ENCODE results near the gene SERPINB4.

DNA sequence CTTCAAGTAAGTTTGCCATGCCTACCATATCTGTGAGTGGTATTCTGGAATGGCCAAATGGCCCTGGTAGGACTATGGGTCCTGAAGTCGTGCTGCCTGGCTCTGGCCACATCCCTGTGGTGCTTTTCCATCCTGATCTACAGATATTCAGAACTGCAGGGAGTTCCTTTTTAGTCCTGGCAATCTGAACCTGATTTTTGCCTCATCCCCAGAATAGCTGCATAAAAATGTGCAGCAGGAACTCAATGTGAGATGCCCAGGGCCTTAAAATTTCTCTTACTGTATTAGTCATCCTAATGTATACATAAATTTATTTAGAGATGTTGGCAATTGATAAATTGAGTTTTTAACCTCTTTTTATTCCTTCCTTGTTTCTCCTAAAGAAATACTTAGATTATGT is 51.6 kb downstream of the SERPINB4 start:
- TF ChIP-seq, protein P1, sequence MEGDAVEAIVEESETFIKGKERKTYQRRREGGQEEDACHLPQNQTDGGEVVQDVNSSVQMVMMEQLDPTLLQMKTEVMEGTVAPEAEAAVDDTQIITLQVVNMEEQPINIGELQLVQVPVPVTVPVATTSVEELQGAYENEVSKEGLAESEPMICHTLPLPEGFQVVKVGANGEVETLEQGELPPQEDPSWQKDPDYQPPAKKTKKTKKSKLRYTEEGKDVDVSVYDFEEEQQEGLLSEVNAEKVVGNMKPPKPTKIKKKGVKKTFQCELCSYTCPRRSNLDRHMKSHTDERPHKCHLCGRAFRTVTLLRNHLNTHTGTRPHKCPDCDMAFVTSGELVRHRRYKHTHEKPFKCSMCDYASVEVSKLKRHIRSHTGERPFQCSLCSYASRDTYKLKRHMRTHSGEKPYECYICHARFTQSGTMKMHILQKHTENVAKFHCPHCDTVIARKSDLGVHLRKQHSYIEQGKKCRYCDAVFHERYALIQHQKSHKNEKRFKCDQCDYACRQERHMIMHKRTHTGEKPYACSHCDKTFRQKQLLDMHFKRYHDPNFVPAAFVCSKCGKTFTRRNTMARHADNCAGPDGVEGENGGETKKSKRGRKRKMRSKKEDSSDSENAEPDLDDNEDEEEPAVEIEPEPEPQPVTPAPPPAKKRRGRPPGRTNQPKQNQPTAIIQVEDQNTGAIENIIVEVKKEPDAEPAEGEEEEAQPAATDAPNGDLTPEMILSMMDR (IDR thresholded peaks at IDR 0.05; ENCODE audit: low read length): no peak
- TF ChIP-seq EZH2 (IDR thresholded peaks at IDR 0.05; ENCODE audit: borderline replicate concordance, low read length): no peak
